CD8-positive, alpha-beta memory T cell (primary cell): Measurements from ENCODE around the gene ACBD6. TPM values are rescaled to one million over a fixed set of nuclear protein-coding genes. Genes with fewer than 3 reads are reported as not detected.

Experiments
- CTCF ChIA-PET: fragments of 350-600 bp; sonication (Branson Sonifier 250); formaldehyde crosslinking; loops from one replicate; lab custom pipeline; 2021; ENCODE audit warnings: antibody characterized with exemption; lab: Charles Lee
- POLR2A ChIA-PET: fragments of 350-600 bp; sonication (Branson Sonifier 250); formaldehyde crosslinking; loops from one replicate; lab custom pipeline; 2021; ENCODE audit warnings: antibody characterized with exemption; lab: Charles Lee
- DNase-seq, 5 donors: peaks; one replicate each; pipeline versions ENCODE4 v3.0.0 to v3.0.0-alpha.2; 2020 to 2022; ENCODE audit warnings: mixed read lengths in 1 of 5
- H3K27ac ChIP-seq: one replicate; pipeline ENCODE4 v1.7.0; 2013; ENCODE audit warnings: low read depth, mild to moderate bottlenecking, low read length, moderate library complexity
- H3K27me3 ChIP-seq: 2 replicates; pipeline ENCODE4 v1.7.0; 2013; ENCODE audit warnings: low read length, mild to moderate bottlenecking; ENCODE audit not compliant: insufficient read depth, poor library complexity, severe bottlenecking
- H3K36me3 ChIP-seq: 2 replicates; pipeline ENCODE4 v1.7.0; 2013; ENCODE audit warnings: mild to moderate bottlenecking, low read length, moderate library complexity; ENCODE audit not compliant: insufficient read depth
- H3K4me1 ChIP-seq: 2 replicates; pipeline ENCODE4 v1.7.0; 2013; ENCODE audit warnings: mild to moderate bottlenecking, low read length, moderate library complexity; ENCODE audit not compliant: insufficient read depth
- H3K4me3 ChIP-seq: 2 replicates; pipeline ENCODE4 v1.7.0; 2013; ENCODE audit warnings: mild to moderate bottlenecking, low read length
- H3K9me3 ChIP-seq: 2 replicates; pipeline ENCODE4 v1.7.0; 2013; ENCODE audit warnings: mild to moderate bottlenecking, low read length
- H3K27ac Mint-ChIP-seq, 8 donors: one replicate each; pipeline ENCODE4 v1.8.0; 2020 to 2021; ENCODE audit warnings: mixed read lengths in 8 of 8, mild to moderate bottlenecking in 6 of 8, inconsistent platforms in 3 of 8, moderate library complexity in 3 of 8
- H3K27me3 Mint-ChIP-seq, 2 donors: one replicate each; pipeline ENCODE4 v1.8.0; 2020 to 2021; ENCODE audit warnings: mixed read lengths in 2 of 2, mild to moderate bottlenecking in 1 of 2, moderate library complexity in 1 of 2
- H3K36me3 Mint-ChIP-seq, 3 donors: one replicate each; pipeline ENCODE4 v1.8.0; 2020 to 2021; ENCODE audit warnings: mixed read lengths in 3 of 3, inconsistent platforms in 1 of 3, mild to moderate bottlenecking in 1 of 3
- H3K4me1 Mint-ChIP-seq, 3 donors: one replicate each; pipeline ENCODE4 v1.8.0; 2020 to 2021; ENCODE audit warnings: mixed read lengths in 3 of 3, inconsistent platforms in 1 of 3, mild to moderate bottlenecking in 1 of 3
- H3K4me3 Mint-ChIP-seq, 7 donors: one replicate each; pipeline ENCODE4 v1.8.0; 2020 to 2021; ENCODE audit warnings: mixed read lengths in 7 of 7, mild to moderate bottlenecking in 6 of 7, moderate library complexity in 4 of 7, inconsistent platforms in 2 of 7
- H3K9me3 Mint-ChIP-seq, 5 donors: one replicate each; pipeline ENCODE4 v1.8.0; 2020 to 2022; ENCODE audit warnings: mixed read lengths in 5 of 5, mild to moderate bottlenecking in 3 of 5, moderate library complexity in 2 of 5, inconsistent platforms in 1 of 5
- polyA plus RNA-seq: library from polyadenylated mRNA; unstranded; fragments of 300-500 nt; fragmentation: Illumina TruSeq; gene quantifications from one replicate; pipeline ENCODE4 v1.2.3, GENCODE V29; 2021
- total RNA-seq, 2 experiments: library from RNA; stranded (reverse); gene quantifications; one replicate each; pipeline ENCODE4 v1.2.3, GENCODE V29; 2021

Gene ACBD6
- total and polyA plus RNA-seq, 3 experiments from 2014 or later, result 33.8 to 51.4 (median 50.3) TPM

DNA sequence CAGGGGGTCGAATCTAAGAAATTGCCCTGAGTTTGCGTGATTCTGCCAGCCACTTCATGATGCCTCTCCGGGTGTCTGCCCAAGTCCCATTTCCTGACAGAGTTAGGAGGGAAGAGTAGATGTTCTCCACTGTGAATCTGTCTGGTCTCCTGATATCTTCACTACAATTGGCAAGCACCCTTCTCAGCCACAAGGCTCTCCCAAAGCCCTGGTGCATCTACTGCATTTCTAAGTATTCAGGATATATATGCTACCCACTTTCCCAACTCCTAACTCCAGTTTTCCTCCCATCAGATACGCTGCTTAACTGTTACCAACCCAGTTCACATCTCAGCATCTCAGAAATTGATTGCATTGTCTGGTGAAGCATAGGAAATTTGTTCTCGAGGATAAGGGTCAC is 30.5 kb upstream of the ACBD6 start:
- no peak overlapping the region for H3K4me3 ChIP-seq
- CTCF ChIA-PET, result interaction anchor here (1.8 to 3.3 kb wide), 2 partner anchors 328 to 330 kb away, joined by 6 to 17 read pairs; no protein-coding TSS in a partner anchor
- no peaks in the 10 kb centered on the region for H3K4me1 Mint-ChIP-seq
- no peak overlapping the region for H3K27ac Mint-ChIP-seq
- H3K4me1 ChIP-seq, result no peaks in the 10 kb centered on the region
- DNase-seq, result no peak
- no peaks in the 10 kb centered on the region for H3K27me3 ChIP-seq
- H3K36me3 Mint-ChIP-seq, result no peaks in the 10 kb centered on the region
- H3K9me3 ChIP-seq, result no peaks in the 10 kb centered on the region
- H3K27me3 Mint-ChIP-seq, result peaks cover 5 to 24% of the 10 kb centered on the region in 2 donors
- no peaks in the 10 kb centered on the region for H3K36me3 ChIP-seq
- POLR2A ChIA-PET, result no interaction called here
- no peak overlapping the region for H3K4me3 Mint-ChIP-seq
- H3K27ac ChIP-seq, result no peak overlapping the region
- no peaks in the 10 kb centered on the region for H3K9me3 Mint-ChIP-seq

DNA sequence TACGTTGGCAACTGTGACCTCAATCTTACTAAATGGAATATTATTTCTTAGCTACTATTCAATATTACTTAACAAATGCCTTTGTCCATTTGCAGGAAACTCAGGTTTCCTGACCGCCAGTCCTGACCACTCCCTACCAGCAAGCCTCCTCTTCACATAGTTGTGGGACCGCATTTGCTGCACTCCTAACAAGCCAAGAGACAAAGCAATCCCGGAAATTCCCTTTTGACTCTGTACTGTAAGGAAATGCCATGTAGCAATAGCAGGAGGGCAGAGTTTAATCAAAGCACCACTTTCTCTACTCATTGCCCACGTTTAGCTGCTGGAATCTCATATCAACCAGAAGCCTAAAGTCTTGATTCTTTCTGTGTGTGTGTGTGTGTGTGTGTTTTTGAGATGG is 28.1 kb upstream of the ACBD6 start:
- no peak overlapping the region for H3K4me3 ChIP-seq
- Mint-ChIP-seq H3K4me3 (no peak overlapping the region), H3K9me3 (no peaks in the 10 kb centered on the region), H3K4me1 (peaks cover 0 to 3% (median 0%) of the 10 kb centered on the region in 3 donors), H3K36me3 (no peaks in the 10 kb centered on the region), H3K27me3 (peaks cover 4 to 13% of the 10 kb centered on the region in 2 donors), H3K27ac (no peak overlapping the region)
- CTCF ChIA-PET, result interaction anchor here (0.8 to 1.0 kb wide), 2 partner anchors 15 to 331 kb away, joined by 3 read pairs; no protein-coding TSS in a partner anchor
- no peaks in the 10 kb centered on the region for H3K36me3 ChIP-seq
- POLR2A ChIA-PET, result no interaction called here
- DNase-seq, result no peak
- no peaks in the 10 kb centered on the region for H3K9me3 ChIP-seq
- H3K27me3 ChIP-seq, result no peaks in the 10 kb centered on the region
- H3K4me1 ChIP-seq, result no peaks in the 10 kb centered on the region
- no peak overlapping the region for H3K27ac ChIP-seq

DNA sequence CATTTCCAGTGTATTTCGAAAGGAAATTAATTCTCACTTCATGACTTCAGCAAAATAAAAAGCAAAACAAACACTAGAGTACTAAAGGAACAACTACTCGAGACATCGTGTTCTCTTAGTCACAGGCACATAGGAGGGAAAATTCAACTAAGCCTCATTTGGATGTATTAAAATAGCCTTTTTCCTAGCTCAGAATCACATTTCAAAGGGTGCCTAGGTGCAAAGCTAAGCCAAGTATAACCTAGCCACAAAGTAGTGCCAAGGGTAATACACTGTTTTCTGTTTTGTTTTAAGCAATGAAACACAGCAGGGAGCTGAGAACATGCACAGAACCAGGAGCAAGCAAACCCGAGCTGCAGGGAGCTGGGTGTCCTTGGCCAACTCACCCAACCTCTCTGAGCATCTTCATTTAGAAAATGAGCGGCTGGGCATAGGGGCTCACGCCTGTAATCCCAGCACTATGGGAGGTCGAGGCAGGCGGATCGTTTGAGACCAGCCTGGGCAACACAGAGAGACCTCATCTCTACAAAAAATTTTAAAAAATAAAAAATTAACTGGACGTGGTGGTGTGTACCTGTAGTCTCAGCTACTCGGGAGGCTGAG is 26.6 kb upstream of the ACBD6 start:
- H3K36me3 ChIP-seq, result no peaks in the 10 kb centered on the region
- H3K27me3 ChIP-seq, result no peaks in the 10 kb centered on the region
- POLR2A ChIA-PET, result interaction anchor here (0.6 kb wide), 1 partner anchor 126 kb away, joined by 3 read pairs; no protein-coding TSS in a partner anchor
- CTCF ChIA-PET, result interaction anchor here (1.5 kb wide), 1 partner anchor 14 kb away, joined by 3 read pairs; no protein-coding TSS in a partner anchor
- H3K9me3 ChIP-seq, result no peaks in the 10 kb centered on the region
- DNase-seq, result no peak
- peaks cover 0 to 4% (median 0%) of the 10 kb centered on the region in 3 donors for H3K4me1 Mint-ChIP-seq
- H3K27ac Mint-ChIP-seq, result no peak overlapping the region
- H3K27ac ChIP-seq, result no peak overlapping the region
- H3K27me3 Mint-ChIP-seq, result peaks cover 5 to 11% of the 10 kb centered on the region in 2 donors
- H3K4me3 ChIP-seq, result no peak overlapping the region
- no peaks in the 10 kb centered on the region for H3K36me3 Mint-ChIP-seq
- no peaks in the 10 kb centered on the region for H3K9me3 Mint-ChIP-seq
- H3K4me3 Mint-ChIP-seq, result no peak overlapping the region
- no peaks in the 10 kb centered on the region for H3K4me1 ChIP-seq

DNA sequence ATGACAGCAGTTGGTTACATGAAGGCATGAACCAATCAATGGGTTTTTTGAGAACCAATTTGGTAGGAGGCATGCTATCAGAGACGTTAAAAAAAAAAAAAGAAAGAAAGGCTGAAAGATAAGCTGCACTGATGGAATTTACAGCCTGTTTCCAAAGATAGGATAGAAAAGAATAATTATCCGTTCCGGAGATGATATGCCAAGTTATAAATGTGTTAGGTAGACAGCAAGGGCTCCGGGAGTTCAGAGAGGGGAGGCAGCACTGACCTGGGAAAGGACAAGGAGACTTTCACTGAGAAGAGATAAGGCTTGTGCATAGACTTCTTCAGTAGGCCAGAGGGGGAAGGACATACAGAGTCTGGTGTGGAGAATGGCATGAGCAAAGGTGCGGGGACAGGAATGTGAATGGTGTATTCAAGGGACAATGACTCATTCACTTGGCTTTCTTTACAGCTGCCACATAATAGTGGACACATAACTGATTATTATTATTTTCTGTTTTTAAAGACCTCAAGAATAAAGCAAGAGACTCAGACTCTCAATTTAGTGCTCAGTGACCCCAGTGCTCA is 24.8 kb upstream of the ACBD6 start:
- no peaks in the 10 kb centered on the region for H3K36me3 Mint-ChIP-seq
- H3K4me3 Mint-ChIP-seq, result no peak overlapping the region
- ChIA-PET CTCF (interaction anchor here (1.0 to 1.5 kb wide), 2 partner anchors 13 to 326 kb away, joined by 3 read pairs; no protein-coding TSS in a partner anchor), POLR2A (no interaction called here)
- H3K9me3 Mint-ChIP-seq, result no peaks in the 10 kb centered on the region
- DNase-seq, result no peak
- H3K27ac ChIP-seq, result no peak overlapping the region
- peaks cover 0 to 4% (median 0%) of the 10 kb centered on the region in 3 donors for H3K4me1 Mint-ChIP-seq
- no peaks in the 10 kb centered on the region for H3K36me3 ChIP-seq
- no peak overlapping the region for H3K27ac Mint-ChIP-seq
- no peak overlapping the region for H3K4me3 ChIP-seq
- H3K27me3 ChIP-seq, result no peaks in the 10 kb centered on the region
- H3K4me1 ChIP-seq, result no peaks in the 10 kb centered on the region
- peaks cover 2 to 14% of the 10 kb centered on the region in 2 donors for H3K27me3 Mint-ChIP-seq
- H3K9me3 ChIP-seq, result no peaks in the 10 kb centered on the region

DNA sequence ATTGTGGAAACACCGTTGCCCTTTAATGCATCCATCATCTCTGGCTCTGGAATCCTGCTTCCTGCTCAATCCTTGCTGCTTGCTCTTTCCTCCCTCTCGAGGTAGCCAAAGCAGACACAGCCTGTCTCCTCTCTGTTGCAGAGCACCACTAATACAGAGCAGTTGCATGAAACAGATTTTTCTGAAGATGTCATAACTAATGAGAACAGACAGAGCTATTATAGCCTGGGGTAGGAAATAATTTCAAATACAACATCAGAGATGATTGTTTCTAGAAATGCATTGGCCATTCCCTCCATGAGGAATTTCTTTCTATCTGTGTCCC is 23.3 kb upstream of the ACBD6 start:
- Mint-ChIP-seq H3K4me3 (peak overlapping the region in 2 of 7 donors; percentile 6 to 9), H3K27me3 (peaks cover 5 to 21% of the 10 kb centered on the region in 2 donors), H3K27ac (peak overlapping the region in 1 of 8 donors; percentile 14), H3K36me3 (no peaks in the 10 kb centered on the region), H3K4me1 (peaks cover 0 to 4% (median 0%) of the 10 kb centered on the region in 3 donors), H3K9me3 (no peaks in the 10 kb centered on the region)
- H3K9me3 ChIP-seq, result no peaks in the 10 kb centered on the region
- no peaks in the 10 kb centered on the region for H3K36me3 ChIP-seq
- ChIA-PET POLR2A (no interaction called here), CTCF (interaction anchor here (1.4 kb wide), 1 partner anchor 11 kb away, joined by 4 read pairs; no protein-coding TSS in a partner anchor)
- H3K27me3 ChIP-seq, result no peaks in the 10 kb centered on the region
- H3K27ac ChIP-seq, result no peak overlapping the region
- H3K4me3 ChIP-seq, result no peak overlapping the region
- no peak for DNase-seq
- H3K4me1 ChIP-seq, result no peaks in the 10 kb centered on the region

DNA sequence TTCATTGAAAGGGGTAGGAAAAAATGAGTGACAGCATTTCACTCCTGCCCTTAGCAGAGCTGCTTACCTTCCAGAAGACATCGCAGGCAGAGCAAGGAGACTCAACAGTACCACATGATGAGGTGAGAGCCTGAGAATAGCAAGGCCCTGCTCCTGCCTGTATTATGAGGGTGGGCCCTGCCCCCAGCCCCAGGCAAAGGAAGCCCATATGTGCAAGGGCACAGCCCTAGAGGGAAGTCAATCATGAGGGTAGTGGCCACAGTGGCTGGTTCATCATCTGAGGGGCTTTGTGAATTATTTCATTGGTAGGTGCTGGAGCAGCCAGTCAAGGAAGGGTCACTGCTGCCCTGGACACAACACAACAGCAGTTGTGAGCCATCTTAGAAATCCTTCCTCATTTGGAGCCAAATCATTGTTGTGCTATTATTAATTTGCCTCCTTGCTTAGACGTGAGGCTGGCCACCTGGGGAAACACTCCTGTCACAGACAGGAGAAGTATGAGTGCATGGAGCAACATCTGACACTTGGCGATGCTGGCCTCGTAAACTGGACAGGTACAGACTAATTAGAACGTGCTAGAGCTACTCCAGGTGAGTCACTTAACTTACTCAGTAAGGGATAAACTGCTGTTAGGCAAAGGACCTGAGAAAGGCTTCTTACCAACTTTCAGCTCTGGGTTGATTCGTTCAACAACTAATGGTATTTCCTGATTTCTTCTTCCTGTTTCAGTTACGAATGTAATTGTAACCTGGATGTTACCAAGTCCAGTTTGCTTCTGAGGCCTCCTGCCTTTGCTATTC is 22.7 kb upstream of the ACBD6 start:
- Mint-ChIP-seq H3K4me3 (peak overlapping the region in 2 of 7 donors; percentile 6 to 9), H3K9me3 (no peaks in the 10 kb centered on the region), H3K4me1 (peaks cover 0 to 4% (median 0%) of the 10 kb centered on the region in 3 donors), H3K27me3 (peaks cover 5 to 16% of the 10 kb centered on the region in 2 donors), H3K27ac (no peak overlapping the region), H3K36me3 (no peaks in the 10 kb centered on the region)
- no peaks in the 10 kb centered on the region for H3K9me3 ChIP-seq
- DNase-seq, result no peak
- no peak overlapping the region for H3K27ac ChIP-seq
- H3K27me3 ChIP-seq, result no peaks in the 10 kb centered on the region
- H3K36me3 ChIP-seq, result no peaks in the 10 kb centered on the region
- H3K4me1 ChIP-seq, result no peaks in the 10 kb centered on the region
- POLR2A ChIA-PET, result no interaction called here
- H3K4me3 ChIP-seq, result no peak overlapping the region
- CTCF ChIA-PET, result interaction anchor here (1.4 kb wide), 1 partner anchor 11 kb away, joined by 4 read pairs; no protein-coding TSS in a partner anchor

DNA sequence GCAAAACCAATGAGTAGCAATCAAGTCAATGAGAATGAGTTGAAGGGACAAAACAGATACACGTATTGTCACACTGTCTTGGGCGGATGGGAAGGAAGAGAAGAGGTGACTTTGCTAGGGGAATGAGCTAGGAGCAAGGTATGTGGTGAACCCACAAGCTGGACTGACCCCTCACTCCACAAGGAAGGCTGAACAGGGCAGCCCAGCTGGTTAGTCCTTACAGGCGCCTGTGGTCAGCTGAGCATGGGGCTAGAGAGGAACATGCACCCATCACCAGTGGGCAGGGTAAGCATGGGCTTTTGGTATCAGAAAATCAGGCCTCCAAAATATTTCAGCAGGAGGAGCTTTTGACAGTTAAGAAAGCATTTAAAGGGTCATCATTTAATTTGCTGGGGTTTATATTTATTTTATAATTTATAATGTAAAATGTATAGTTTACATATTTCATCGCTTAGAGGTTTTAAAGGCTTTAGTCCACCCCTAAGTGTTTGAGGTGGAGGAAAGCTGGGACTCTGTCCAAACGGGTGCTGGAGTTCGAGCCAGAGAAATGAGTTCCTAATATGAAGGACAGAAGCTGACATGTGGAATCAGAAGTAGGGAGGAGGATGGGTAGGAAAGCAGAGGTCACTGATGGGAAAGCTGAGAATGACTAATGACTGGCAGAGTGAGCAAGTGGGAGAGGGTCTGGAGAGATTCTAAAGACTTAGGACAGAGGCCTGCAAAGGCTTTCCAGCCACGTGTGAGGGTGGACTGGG is 22.0 kb upstream of the ACBD6 start:
- Mint-ChIP-seq H3K27me3 (peaks cover 5 to 20% of the 10 kb centered on the region in 2 donors), H3K4me1 (peaks cover 0 to 4% (median 0%) of the 10 kb centered on the region in 3 donors)

More for the DNA sequence above, 22.0 kb upstream of the ACBD6 start:
- Histone ChIP-seq H3K9me3 (no peaks in the 10 kb centered on the region), H3K36me3 (no peaks in the 10 kb centered on the region), H3K4me1 (no peaks in the 10 kb centered on the region), H3K4me3 (no peak overlapping the region), H3K27me3 (no peaks in the 10 kb centered on the region), H3K27ac (no peak overlapping the region)
- Mint-ChIP-seq H3K27ac (no peak overlapping the region), H3K36me3 (no peaks in the 10 kb centered on the region), H3K9me3 (no peaks in the 10 kb centered on the region), H3K4me3 (no peak overlapping the region)
- ChIA-PET CTCF (no interaction called here), POLR2A (no interaction called here)
- DNase-seq, result no peak
